ENCODE results near the gene FGFR1OP2. TPM values are rescaled to one million over a fixed set of nuclear protein-coding genes. Genes with fewer than 3 reads are reported as not detected.
"Not testable (repeated sequence)": the region's sequence is repeated elsewhere in the genome, so short reads cannot be mapped to it uniquely, and the experiment has no call there.

FGFR1OP2 gene
- total RNA-seq, 1 experiment from 2014 or later, result 27.1 TPM

DNA sequence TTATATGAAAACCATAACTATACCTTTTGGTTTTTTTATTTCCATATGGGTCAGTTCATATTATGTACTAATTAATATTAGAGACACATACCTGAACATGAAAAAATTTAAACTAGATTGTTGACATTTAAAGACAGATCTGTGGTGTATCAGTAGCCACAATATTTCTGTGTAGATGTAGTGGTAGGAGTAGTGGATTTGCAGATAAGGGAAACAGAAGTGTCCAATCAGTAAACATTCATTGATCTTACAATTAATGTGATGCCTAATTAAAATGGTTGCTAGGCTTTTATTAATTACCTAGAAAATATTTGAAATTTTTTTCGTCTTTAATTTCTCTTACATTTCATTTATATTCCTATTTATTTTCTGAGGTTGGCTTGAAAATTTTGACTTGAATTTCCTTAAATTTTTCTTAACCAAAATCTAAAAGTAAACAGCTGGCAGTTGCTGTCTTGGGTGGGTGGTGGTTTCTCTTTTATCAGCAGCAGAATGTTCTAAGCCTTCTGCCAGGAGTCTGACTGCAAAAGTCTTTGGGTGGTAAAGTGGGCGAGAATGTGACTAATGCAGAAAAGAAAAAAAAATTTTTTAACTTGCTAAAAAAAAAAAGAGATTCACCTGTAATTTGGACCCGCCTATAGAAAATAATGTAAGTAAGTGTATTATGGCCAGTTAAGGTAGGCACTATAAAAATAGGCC is 2.4 kb downstream of the FGFR1OP2 start:
- DNase-seq (ENCODE audit: extremely low read depth, low read depth), result no peak

DNA sequence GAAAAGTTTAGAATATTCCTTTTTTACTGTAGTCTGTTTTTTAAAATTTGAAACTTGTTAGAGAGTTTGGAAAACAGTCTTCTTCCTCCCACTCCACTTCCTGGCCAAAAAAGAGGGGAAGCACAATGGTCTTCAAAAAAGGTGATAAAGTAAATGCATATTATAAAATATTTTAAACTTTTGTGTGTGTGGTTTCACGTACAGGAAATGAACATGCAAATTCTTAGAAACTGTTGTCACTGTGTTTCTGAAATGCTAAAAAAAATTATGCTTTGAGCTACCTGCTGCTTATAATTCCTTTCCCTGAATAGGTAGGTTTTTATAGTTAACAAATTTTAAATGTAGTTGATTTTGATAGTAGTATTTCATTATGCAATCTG is 2.9 kb downstream of the FGFR1OP2 start:
- DNase-seq (ENCODE audit: extremely low read depth, low read depth), result no peak

DNA sequence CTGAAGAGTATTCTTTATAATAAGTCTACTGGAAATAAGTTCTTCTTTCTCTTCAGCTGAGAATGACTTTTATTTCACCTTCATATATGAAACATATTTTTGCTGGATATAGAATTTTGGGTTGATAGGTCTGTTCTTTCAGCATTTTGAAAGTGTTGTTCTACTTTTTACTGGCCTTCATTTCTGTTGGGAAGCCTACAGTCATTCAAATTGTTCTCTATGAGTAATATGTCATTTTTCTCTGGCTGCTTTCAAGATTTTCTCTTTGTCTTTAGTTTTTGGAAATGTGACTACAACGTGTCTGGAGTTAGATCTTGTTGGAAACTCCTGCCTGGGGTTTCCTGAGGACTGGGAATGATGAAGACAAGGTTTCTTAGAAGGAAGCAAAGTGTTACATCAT is 10.0 kb downstream of the FGFR1OP2 start:
- no peak for DNase-seq (ENCODE audit: extremely low read depth, low read depth)

DNA sequence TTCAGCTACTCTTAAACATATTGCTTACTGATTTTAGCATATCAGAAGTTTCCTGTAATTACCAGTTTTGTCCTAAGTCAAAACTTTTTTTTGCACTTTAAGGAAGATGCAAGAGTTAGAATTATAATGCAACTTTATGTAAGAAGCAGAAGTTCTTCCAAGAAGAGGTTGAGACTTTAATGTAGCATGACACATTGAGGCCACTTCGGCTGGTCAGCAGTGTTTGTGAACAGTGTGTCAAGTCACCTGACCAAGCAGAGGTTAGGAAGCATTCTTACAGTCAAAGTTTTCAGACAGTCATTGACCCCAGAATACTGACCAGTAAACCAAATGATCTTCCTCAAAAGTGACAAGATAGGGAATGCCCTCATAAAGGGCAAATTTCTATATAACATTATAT is 15.2 kb downstream of the FGFR1OP2 start:
- no peak for DNase-seq (ENCODE audit: extremely low read depth, low read depth)

DNA sequence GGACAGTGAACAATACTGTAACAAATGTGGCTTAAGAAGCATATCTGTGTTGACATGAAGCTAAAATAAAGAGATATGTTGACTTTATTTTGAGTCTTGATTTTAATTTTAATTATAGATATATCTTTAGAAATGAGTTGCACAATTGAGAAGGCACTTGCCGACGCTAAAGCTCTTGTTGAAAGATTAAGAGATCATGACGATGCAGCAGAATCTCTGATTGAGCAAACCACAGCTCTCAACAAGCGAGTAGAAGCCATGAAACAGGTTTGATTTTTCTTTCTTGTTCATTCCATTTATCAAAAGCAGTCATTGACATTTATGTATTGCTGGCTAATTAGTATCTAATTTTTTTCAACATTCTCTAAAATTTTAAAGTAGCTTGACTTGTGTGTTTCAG is 15.8 kb downstream of the FGFR1OP2 start:
- no peak for DNase-seq (ENCODE audit: extremely low read depth, low read depth)

DNA sequence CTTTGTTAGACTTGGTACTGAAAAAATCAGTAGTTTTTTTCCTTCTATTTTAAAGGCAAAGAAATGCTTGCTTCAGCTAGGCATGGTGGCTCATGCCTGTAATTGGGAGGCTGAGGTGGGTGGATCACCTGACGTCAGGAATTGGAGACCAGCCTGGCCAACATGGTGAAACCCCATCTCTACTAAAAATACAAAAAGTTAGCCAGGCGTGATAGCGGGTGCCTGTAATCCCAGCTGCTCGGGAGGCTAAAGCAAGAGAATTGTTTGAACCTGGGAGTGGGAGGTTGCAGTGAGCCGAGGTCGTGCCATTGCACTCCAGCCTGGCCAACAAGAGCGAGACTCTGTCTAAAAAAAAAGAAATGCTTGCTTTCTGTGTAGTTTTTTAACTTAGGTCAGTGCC is 23.1 kb downstream of the FGFR1OP2 start:
- DNase-seq (ENCODE audit: extremely low read depth, low read depth), result not testable (repeated sequence)

DNA sequence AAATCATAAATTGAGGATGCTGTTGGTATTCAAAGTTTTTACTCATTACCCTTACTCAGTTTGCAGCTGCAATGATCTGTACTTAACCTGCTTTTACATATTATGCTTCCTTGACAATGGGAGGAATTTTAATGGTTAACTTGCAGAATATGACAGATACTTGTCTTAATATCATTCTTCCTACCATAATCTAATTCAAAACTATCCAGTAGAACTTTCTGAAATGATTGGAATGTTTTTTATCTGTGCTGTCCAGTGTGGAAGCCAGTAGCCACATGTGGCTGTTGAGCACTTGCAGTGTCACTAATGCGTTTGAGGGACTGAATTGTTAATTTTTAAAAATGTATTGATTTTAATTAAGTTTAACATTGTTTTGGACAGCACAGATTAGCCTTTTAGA is 23.5 kb downstream of the FGFR1OP2 start:
- DNase-seq (ENCODE audit: extremely low read depth, low read depth), result no peak

DNA sequence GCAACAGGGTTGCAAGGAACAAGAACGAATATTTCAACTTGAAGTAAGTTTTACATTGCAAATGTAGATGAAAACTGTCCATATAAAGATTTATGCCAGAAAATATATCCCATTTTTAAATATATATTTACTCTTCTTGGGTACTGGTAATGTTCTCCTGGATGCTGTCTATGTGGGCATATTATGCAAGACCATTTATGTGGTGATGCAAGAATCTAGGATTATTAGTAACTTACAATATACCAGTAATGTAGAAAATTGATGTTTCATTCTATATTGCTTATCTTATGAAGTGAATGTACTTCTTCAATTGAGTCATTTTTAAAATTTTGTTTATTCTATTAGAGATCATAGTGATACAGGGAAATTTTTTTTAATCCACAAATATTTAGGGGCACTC is 25.1 kb downstream of the FGFR1OP2 start:
- no peak for DNase-seq (ENCODE audit: extremely low read depth, low read depth)

DNA sequence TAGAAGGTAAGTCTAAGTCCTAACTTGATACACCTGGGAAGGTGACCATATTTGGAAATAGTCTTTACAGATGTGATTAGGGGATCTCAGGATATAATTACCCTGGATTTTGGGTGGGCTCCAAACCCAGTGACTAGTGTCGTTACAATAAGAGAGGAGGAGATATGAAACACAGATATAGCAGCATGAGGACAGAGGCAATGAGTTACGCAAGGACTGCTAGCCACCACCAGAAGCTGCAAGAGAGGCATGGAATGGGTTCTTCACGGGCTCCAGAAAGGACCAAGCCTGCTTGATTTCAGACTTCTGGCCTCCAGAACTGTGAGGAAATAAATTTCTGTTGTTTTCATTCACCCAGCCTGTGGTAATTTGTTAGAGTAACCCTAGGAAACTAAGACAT is 28.6 kb downstream of the FGFR1OP2 start:
- DNase-seq (ENCODE audit: extremely low read depth, low read depth), result no peak

DNA sequence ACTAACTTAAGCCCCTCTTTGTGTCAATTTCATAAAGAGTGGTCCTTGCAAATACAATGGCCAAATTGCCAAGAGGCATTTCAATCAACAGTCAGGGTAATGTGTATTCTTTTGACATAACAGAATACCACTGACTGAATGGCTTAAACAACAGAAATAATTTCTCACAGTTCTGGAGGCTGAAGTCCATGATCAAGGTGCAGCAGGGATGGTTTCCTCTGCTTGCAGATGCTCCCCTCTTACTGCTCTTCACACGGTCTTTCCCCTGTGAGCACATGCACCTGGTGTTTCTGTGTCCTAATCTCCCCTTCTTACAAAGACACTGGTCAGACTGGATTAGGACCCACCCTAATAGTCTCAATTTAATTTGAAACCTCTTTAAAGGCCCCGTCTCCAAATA is 31.9 kb downstream of the FGFR1OP2 start:
- no peak for DNase-seq (ENCODE audit: extremely low read depth, low read depth)

DNA sequence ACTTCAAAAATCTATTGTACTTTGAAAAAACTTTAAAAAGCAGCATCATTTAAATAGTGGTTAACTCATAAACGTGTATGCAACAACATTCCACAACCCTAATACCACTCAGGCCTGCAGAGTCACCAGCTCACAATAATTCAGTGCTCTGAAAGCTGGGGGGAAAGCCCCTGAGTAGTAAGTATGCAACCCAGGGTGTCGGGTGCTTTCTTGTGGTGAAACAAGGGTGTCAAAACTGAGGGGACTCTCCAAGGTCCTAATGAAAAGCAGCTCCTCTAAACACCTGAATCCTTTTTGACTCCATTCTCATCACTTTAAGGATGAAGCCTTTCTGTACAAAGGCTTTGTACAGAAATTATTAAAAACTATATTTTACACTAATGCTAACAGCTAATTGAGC is 33.7 kb downstream of the FGFR1OP2 start:
- DNase-seq (ENCODE audit: extremely low read depth, low read depth), result no peak

DNA sequence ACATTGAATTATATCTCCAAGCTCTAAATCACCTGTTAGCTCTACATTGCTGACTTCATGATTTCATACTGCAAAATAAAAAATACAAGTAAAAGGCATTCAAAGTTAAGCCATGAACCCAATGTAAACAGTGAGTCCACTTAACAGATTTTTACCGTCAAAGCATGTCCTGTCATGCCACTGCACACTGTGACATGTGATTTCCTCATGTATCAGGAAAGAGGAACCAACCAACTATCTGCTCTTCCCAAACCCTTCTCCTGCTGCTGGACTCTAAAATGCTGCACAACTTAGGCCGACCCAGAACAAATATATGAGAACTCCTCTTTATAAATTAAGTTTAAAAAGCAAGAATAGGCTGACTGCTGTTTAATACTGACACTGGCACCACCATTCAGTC is 38.4 kb downstream of the FGFR1OP2 start:
- DNase-seq (ENCODE audit: extremely low read depth, low read depth), result no peak

DNA sequence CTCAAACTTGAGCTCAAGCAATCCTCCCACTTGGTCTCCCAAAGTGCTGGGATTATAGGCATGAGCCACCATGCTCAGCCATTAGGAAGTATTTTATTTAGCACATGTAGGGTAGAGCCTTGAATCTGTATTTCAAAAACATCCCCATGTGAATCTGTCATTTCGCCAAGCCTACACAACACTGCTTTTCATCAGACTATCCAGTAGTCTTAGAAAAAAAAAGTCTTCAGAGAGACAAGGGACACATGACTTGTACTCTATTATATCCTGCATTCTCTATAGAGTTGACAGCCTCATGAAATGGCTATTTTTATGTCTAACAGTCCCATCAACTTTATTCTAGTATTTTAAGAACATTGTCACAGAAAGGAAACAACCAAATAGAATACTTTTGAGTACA is 40.5 kb downstream of the FGFR1OP2 start:
- no peak for DNase-seq (ENCODE audit: extremely low read depth, low read depth)

DNA sequence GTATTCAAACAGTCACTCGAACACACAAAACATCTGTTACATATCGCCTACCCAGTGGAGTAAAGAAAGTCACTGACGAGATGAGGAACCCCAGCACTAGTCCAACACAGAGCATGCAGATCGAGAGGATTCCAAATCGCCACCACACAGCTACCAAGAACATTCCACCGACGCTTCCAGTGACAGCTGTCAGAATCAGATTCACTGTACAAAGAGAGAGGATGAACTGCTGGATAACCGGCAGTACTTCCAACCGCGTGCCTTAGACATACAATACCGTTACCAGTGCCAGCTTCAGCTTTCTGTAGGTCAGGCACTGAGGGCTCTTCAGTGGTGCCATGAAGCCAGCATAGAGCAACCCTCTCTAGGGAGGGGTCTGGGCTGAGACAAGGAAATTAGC is 41.5 kb downstream of the FGFR1OP2 start:
- no peak for DNase-seq (ENCODE audit: extremely low read depth, low read depth)

DNA sequence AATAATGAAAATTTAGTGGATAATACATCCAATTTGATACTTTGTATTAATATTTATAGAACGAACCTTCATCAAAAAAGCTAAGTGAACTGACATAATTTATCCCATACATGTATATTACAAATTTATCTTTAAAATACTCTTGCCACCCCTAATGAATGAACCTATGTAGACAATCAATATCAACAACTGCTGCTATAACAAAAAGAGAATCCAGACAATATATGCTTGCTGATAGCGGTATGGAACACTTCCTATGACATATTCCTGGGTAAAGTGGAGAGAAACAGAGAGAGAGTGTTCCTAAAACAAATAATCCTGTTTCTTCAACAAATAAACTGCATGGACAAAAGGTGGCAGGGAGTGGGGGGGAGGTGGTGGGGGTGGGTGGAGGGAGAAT is 44.6 kb downstream of the FGFR1OP2 start:
- no peak for DNase-seq (ENCODE audit: extremely low read depth, low read depth)

DNA sequence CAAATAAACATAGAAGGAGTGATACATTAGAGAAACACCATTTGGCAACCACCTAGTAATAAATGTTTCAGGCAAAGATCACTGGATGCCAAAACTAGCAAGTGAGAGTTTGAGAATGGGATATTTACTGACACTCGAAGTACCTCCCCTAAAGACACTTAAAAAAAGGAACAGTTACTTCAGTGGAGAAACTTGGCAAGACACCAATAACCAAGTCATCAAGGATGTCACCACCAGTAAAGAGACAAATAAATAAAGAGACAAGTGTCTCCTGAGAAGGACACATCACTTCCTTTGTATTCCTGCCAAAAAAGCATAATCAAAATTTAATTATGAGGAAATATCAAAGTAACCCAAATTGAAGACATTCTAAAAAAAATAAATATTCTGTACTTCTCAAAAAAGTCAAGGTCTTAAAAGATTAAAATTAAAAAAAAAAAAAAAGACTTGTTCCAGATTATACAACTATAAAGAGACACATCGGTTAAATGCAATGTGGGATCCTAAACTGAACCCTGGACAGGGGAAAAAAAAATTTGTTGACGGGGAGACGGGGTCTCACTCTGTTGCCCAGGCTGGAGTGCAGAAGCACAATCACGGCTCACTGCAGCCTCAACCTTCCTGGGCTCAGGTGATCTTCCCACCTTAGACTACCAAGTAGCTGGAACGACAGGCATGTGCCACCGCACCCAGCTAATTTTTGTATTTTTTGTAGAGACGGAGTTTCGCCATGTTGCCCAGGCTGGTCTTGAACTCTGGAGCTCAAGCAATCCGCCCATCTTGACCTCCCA is 49.6 kb downstream of the FGFR1OP2 start:
- no peak for DNase-seq (ENCODE audit: extremely low read depth, low read depth)

DNA sequence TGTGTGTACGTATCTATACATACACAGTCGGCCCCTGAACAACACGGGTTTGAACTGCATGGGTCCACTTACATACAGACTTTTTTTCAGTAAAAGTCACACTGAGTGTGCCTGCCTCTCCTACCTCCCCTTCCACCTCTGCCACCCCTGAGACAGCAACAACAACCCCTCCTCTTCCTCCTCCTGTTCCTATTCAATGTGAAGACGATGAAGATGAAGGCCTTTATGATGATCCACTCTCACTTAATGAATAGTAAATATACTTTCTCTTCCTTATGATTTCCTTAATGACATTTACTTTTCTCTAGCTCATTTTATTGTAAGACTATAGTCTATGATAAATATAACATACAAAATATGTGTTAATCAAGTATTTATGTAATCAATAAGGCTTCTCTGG is 50.4 kb downstream of the FGFR1OP2 start:
- no peak for DNase-seq (ENCODE audit: extremely low read depth, low read depth)

DNA sequence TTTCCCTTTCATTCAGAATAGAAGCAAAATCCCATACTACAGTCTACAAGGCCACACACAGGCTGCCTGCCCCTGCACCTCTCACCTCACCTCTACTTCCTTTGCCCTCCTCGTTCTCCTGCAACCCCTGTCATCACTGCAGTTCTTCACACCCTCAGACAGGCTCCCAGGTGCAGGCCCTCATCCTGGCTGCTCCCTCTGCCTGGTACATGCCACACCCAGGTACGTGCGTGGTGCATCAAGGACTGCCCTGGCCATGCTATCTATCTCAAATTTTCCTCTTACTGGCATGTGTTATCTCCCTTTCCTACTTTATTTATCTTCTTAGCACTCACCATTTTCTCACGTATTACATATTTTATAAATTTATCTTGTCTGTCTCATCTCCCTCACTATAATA is 51.6 kb downstream of the FGFR1OP2 start:
- DNase-seq (ENCODE audit: extremely low read depth, low read depth), result no peak

DNA sequence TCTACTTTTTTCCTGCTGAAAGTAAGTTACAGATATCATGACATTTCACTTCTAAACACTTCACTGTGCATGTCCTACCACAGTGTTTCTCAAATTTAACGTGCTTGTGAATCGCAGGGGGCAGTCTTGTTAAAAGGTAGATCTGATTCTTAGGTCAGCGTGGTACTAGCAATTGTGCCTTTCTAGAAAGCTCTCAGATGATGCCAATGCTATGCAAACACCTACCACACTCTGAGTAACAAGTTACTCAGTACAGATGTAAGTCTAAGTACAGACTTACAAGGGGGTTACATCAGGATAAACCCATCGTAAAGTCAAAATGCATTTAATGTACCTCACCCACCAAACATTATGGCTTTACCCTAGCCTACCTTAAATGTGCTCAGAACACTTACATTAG is 53.6 kb downstream of the FGFR1OP2 start:
- no peak for DNase-seq (ENCODE audit: extremely low read depth, low read depth)

DNA sequence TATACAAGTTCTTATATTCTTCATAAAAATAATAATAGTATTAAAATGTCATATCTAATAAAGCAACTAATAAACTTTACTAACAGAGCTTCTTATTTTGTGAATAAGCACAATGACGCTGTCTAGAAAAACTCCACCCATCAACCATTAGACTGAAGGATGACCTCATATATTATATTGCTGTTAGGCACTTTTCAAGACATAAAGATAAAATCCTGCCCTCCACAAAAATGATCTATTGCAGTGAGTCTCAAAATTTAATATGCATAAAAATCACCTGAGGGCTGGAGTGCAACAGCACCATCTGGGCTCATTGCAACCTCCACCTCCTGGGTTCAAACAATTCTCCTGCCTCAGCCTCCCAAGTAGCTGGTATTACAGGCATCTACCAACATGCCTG is 55.8 kb downstream of the FGFR1OP2 start:
- no peak for DNase-seq (ENCODE audit: extremely low read depth, low read depth)

DNA sequence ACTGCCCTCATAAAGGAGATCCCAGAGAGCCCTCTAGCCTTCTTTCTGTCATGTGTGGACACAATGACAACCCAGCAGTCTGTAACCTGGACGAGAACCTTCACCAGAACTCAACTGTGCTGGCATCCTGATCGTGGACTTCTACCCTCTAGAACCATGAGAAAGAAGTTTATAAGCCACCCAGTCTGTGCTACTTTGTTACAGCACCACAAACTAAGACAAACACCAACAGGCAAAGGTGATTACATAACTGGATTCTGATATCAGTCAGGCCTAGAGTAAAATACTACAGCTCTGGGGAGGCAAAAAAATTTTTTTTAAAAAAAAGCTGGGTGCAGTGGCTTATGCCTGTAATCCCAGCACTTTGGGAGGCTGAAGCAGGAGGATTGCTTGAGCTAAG is 57.4 kb downstream of the FGFR1OP2 start:
- no peak for DNase-seq (ENCODE audit: extremely low read depth, low read depth)

DNA sequence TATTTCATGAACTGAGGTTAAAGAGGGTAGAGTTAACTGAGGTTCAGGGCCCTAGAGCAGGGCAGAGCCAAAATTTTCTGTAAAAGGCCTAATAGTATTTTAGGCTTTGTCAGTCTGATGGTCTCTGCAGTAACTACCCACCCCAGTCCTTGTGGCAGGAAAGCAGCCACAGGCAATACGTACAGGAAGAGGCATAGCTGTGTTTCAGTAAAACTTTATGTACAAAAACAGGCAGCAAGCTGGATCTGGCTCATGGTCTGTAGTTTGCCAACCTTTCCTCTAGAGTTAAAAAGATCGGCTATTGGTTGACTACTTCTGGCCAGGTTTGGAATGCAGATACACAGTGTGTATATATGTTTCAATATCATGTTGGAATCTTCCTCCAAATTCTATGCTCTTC is 58.7 kb downstream of the FGFR1OP2 start:
- no peak for DNase-seq (ENCODE audit: extremely low read depth, low read depth)

DNA sequence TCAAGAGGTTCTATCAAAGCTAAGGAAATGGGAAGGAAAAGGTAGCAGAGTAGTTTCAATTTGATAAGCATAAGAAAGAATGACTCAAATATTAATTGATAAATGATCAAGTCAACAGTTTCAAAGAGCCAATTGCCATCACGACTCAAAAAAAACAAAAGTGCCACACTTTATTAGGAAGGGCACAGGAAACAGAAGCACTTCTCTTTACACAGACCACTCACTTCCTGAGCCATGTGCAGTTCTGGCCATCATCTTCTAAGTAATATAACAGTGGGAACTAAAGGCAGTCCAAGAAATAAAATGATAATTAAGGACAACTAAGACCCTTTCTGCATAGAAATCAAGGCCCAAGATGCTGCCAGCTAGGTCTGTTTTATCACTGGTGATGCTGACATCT is 62.7 kb downstream of the FGFR1OP2 start:
- no peak for DNase-seq (ENCODE audit: extremely low read depth, low read depth)
